Vagina (tissue), 2 donors: Measurements from ENCODE around the gene HTN3. TPM values are rescaled to one million over a fixed set of nuclear protein-coding genes. Genes with fewer than 3 reads are reported as not detected.
"Not testable (repeated sequence)": the region's sequence is repeated elsewhere in the genome, so short reads cannot be mapped to it uniquely, and the experiment has no call there.

Experiments
- DNase-seq, 2 donors: peaks; one replicate each; pipeline ENCODE4 v3.0.0-alpha.2; 2017; ENCODE audit errors: extremely low spot score in 2 of 2
- H3K27ac ChIP-seq: fragments of 200-600 bp; sonication (generic); one replicate; pipeline ENCODE4 v1.5.1; 2019
- H3K27me3 ChIP-seq: fragments of 200-600 bp; sonication (generic); one replicate; pipeline ENCODE4 v1.5.1; 2019
- H3K36me3 ChIP-seq, 2 donors: fragments of 200-600 bp; sonication (generic); one replicate each; pipeline ENCODE4 v1.5.1; 2017 to 2019
- H3K4me1 ChIP-seq: fragments of 200-600 bp; sonication (generic); one replicate; pipeline ENCODE4 v1.5.1; 2019
- H3K4me3 ChIP-seq, 2 donors: fragments of 200-600 bp; sonication (generic); 1 replicate in 1 of 2; 2 replicates in 1 of 2; pipeline ENCODE4 v1.5.1; 2016 to 2019
- H3K9me3 ChIP-seq: fragments of 200-600 bp; sonication (generic); one replicate; pipeline ENCODE4 v1.5.1; 2019
- POLR2A ChIP-seq, 2 donors: fragments of 450-650 bp; IDR thresholded peaks; one replicate each; pipeline ENCODE4 v1.6.1; 2017; ENCODE audit warnings: antibody characterized with exemption in 2 of 2, mild to moderate bottlenecking in 2 of 2, moderate library complexity in 2 of 2
- POLR2AphosphoS5 ChIP-seq, 2 donors: sonication (generic); formaldehyde crosslinking; IDR thresholded peaks; one replicate each; pipeline ENCODE4 v1.9.0; 2017; ENCODE audit warnings: antibody characterized with exemption in 2 of 2, mild to moderate bottlenecking in 2 of 2, low read depth in 1 of 2; ENCODE audit not compliant: insufficient read depth in 1 of 2
- intact Hi-C: fragments of 100-400 bp; cut with DNase I; formaldehyde crosslinking; loops from one replicate; pipeline ENCODE4 v1.15.1; 2023
- total RNA-seq: library from RNA; depleted of rRNA; stranded (reverse); fragments of >200 nt; gene quantifications from one replicate; pipeline ENCODE4 v1.2.3, GENCODE V29; 2016
- TF ChIP-seq, protein P1 (sequence below), 3 experiments: fragments of 450-650 bp in 2 of 3; fragments of 200-600 bp in 1 of 3; sonication (generic) in 1 of 3; IDR thresholded peaks; one replicate each; pipeline ENCODE4 v1.5.1; 2017 to 2019; ENCODE audit warnings: antibody characterized with exemption in 3 of 3, mild to moderate bottlenecking in 2 of 3, moderate library complexity in 2 of 3

Gene HTN3
- total RNA-seq, 1 donor from 2014 or later, result not detected

GRCh38 chr4:69999420-69999819 is 28.8 kb upstream of the HTN3 start:
- no peak overlapping the region for H3K4me3 ChIP-seq
- H3K4me1 ChIP-seq, result no peaks in the 10 kb centered on the region
- H3K27me3 ChIP-seq, result no peaks in the 10 kb centered on the region
- no peaks in the 10 kb centered on the region for H3K36me3 ChIP-seq
- DNase-seq, result no peak
- no peak for TF ChIP-seq POLR2A (IDR thresholded peaks at IDR 0.05)
- TF ChIP-seq, protein P1, sequence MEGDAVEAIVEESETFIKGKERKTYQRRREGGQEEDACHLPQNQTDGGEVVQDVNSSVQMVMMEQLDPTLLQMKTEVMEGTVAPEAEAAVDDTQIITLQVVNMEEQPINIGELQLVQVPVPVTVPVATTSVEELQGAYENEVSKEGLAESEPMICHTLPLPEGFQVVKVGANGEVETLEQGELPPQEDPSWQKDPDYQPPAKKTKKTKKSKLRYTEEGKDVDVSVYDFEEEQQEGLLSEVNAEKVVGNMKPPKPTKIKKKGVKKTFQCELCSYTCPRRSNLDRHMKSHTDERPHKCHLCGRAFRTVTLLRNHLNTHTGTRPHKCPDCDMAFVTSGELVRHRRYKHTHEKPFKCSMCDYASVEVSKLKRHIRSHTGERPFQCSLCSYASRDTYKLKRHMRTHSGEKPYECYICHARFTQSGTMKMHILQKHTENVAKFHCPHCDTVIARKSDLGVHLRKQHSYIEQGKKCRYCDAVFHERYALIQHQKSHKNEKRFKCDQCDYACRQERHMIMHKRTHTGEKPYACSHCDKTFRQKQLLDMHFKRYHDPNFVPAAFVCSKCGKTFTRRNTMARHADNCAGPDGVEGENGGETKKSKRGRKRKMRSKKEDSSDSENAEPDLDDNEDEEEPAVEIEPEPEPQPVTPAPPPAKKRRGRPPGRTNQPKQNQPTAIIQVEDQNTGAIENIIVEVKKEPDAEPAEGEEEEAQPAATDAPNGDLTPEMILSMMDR (IDR thresholded peaks at IDR 0.05), result no peak
- no peak for TF ChIP-seq POLR2AphosphoS5 (IDR thresholded peaks at IDR 0.05; ENCODE audit: insufficient read depth in 1 of 2, low read depth in 1 of 2)
- H3K9me3 ChIP-seq, result no peaks in the 10 kb centered on the region
- no peak overlapping the region for H3K27ac ChIP-seq
- intact Hi-C loops, result no loop called here

DNA sequence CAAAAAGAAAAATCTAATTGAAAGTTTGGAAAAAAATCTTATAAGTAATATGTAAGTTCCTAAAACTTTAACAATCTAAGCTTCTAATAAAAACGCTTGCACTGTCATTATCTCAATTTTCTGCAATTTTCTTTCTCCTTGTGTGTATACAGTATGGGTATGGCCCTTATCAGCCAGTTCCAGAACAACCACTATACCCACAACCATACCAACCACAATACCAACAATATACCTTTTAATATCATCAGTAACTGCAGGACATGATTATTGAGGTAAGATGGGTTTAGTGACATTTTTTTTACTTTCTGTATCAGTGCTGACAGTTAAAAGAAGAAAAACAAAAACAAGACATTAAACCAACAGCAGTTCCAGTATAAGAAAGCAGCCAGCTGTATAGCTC is 27.5 kb upstream of the HTN3 start:
- Histone ChIP-seq H3K36me3 (no peaks in the 10 kb centered on the region), H3K9me3 (no peaks in the 10 kb centered on the region), H3K4me1 (no peaks in the 10 kb centered on the region), H3K27me3 (no peaks in the 10 kb centered on the region), H3K4me3 (no peak overlapping the region), H3K27ac (no peak overlapping the region)
- intact Hi-C loops, result no loop called here
- TF ChIP-seq POLR2AphosphoS5 (IDR thresholded peaks at IDR 0.05; ENCODE audit: insufficient read depth in 1 of 2, low read depth in 1 of 2) (no peak), POLR2A (IDR thresholded peaks at IDR 0.05) (no peak)
- TF ChIP-seq, protein P1 (IDR thresholded peaks at IDR 0.05), result no peak
- DNase-seq, result no peak

- intact Hi-C loops, result no loop called here
- no peak for DNase-seq
- Histone ChIP-seq H3K27me3 (no peaks in the 10 kb centered on the region), H3K27ac (no peak overlapping the region), H3K9me3 (no peaks in the 10 kb centered on the region), H3K4me3 (no peak overlapping the region), H3K36me3 (no peaks in the 10 kb centered on the region), H3K4me1 (no peaks in the 10 kb centered on the region)
- TF ChIP-seq POLR2AphosphoS5 (IDR thresholded peaks at IDR 0.05; ENCODE audit: insufficient read depth in 1 of 2, low read depth in 1 of 2), result no peak
- TF ChIP-seq POLR2A (IDR thresholded peaks at IDR 0.05), result no peak
- TF ChIP-seq, protein P1 (IDR thresholded peaks at IDR 0.05), result no peak
These were observed 25.8 kb upstream of the HTN3 start for GRCh38 chr4:70002507-70002906.

DNA sequence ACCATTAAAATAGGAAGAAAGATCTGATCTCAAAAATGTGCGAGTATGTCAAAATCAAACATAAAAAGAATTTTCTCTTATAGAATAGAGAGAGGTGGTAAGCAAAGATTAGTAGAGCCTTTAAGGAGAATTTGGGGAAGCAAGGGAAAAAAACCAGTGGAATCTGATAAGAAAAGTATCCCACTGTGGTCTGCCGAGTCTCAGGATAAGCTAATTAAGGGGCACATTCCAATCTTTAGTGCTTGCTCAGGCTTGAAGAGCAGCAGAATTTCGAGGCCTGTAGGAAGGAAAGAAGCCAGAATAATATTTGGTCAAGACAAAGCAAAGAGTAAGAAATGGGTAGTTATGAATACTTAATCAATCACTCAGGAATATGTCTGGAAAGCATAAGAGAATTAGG is 19.5 kb upstream of the HTN3 start:
- DNase-seq, result no peak
- intact Hi-C loops, result no loop called here
- TF ChIP-seq POLR2A (IDR thresholded peaks at IDR 0.05), result no peak
- no peak for TF ChIP-seq POLR2AphosphoS5 (IDR thresholded peaks at IDR 0.05; ENCODE audit: insufficient read depth in 1 of 2, low read depth in 1 of 2)
- TF ChIP-seq, protein P1 (IDR thresholded peaks at IDR 0.05), result no peak
- H3K27ac ChIP-seq, result no peak overlapping the region
- H3K4me1 ChIP-seq, result no peaks in the 10 kb centered on the region
- H3K4me3 ChIP-seq, result no peak overlapping the region
- no peaks in the 10 kb centered on the region for H3K36me3 ChIP-seq
- H3K9me3 ChIP-seq, result no peaks in the 10 kb centered on the region
- no peaks in the 10 kb centered on the region for H3K27me3 ChIP-seq

DNA sequence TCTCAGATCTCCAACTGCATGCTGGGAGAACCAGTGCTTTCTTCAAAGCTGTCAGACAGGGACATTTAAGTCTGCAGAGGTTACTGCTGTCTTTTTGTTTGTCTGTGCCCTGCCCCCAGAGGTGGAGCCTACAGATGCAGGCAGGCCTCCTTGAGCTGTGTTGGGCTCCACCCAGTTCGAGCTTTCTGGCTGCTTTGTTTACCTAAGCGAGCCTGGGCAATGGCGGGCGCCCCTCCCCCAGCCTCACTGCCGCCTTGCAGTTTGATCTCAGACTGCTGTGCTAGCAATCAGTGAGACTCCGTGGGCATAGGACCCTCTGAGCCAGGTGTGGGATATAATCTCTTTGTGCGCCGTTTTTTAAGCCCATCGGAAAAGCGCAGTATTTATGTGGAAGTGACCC is 9.3 kb upstream of the HTN3 start:
- intact Hi-C loops, H3K36me3 ChIP-seq, H3K4me1 ChIP-seq, H3K27ac ChIP-seq, H3K4me3 ChIP-seq, H3K9me3 ChIP-seq, H3K27me3 ChIP-seq, DNase-seq: not testable (repeated sequence)

DNA sequence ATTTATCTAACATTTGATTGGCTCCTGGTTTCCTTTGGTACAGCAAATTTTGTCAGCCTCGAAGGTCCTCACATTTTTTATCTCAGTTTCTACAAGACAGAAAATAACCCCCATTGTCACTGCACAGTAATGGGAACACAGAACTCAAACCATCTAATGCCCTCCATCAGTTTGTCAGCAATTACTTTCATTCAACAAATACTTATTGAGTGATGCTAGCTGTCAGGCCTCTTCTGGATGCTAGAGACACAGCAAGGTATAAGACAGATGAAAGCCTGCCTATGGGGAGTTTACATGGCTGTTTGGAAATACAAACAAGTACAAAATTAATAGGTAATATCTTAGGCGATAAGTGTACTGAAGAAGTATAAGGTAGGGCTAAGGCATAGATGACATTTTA is 5.0 kb upstream of the HTN3 start:
- DNase-seq, result no peak
- Histone ChIP-seq H3K9me3 (no peaks in the 10 kb centered on the region), H3K4me3 (no peak overlapping the region), H3K4me1 (no peaks in the 10 kb centered on the region), H3K27me3 (no peaks in the 10 kb centered on the region), H3K36me3 (no peaks in the 10 kb centered on the region), H3K27ac (no peak overlapping the region)
- intact Hi-C loops, result no loop called here
- TF ChIP-seq, protein P1 (IDR thresholded peaks at IDR 0.05), result no peak
- TF ChIP-seq POLR2AphosphoS5 (IDR thresholded peaks at IDR 0.05; ENCODE audit: insufficient read depth in 1 of 2, low read depth in 1 of 2) (no peak), POLR2A (IDR thresholded peaks at IDR 0.05) (no peak)
